Astrocyte (in vitro differentiated cells and primary cell): ENCODE measurements around the gene RIIAD1.

ENCODE experiments used
- CTCF ChIP-seq: IDR thresholded peaks from 2 replicates; pipeline ENCODE4 v1.5.1; 2011; ENCODE audit warnings: low read depth, mild to moderate bottlenecking, inconsistent platforms, low read length, moderate library complexity; ENCODE audit not compliant: insufficient read depth
- EZH2 ChIP-seq: IDR thresholded peaks from 2 replicates; pipeline ENCODE4 v1.6.1; 2012; ENCODE audit warnings: mild to moderate bottlenecking, low read length, inconsistent platforms; ENCODE audit not compliant: insufficient read depth

GRCh38 chr1:151708891-151709290 is 12.4 kb upstream of the RIIAD1 start:
- TF ChIP-seq CTCF (no peak), EZH2 (no peak)
